Sigmoid colon (tissue), 4 donors: Measurements from ENCODE around the gene ADH4.

Source experiments
- CTCF ChIP-seq, 4 experiments: fragments of 450-650 bp in 3 of 4; fragments of 200-600 bp in 1 of 4; IDR thresholded peaks; one replicate each; pipeline ENCODE4 v1.5.1; 2016 to 2019; ENCODE audit warnings: antibody characterized with exemption in 4 of 4, mild to moderate bottlenecking in 3 of 4, moderate library complexity in 2 of 4
- EP300 ChIP-seq, 4 donors: sonication (generic); formaldehyde crosslinking; IDR thresholded peaks; one replicate each; pipeline ENCODE4 v1.6.1; 2017; ENCODE audit warnings: antibody characterized with exemption in 4 of 4
- POLR2A ChIP-seq, 2 donors: fragments of 450-650 bp; IDR thresholded peaks; one replicate each; pipeline ENCODE4 v1.6.1; 2016; ENCODE audit warnings: antibody characterized with exemption in 2 of 2, mild to moderate bottlenecking in 2 of 2, moderate library complexity in 2 of 2
- POLR2AphosphoS5 ChIP-seq, 4 donors: sonication (generic); formaldehyde crosslinking; IDR thresholded peaks; one replicate each; pipeline ENCODE4 v1.6.1; 2017; ENCODE audit warnings: antibody characterized with exemption in 4 of 4

- TF ChIP-seq CTCF (IDR thresholded peaks at IDR 0.05): no peak
- no peak for TF ChIP-seq POLR2AphosphoS5 (IDR thresholded peaks at IDR 0.05)
- no peak for TF ChIP-seq EP300 (IDR thresholded peaks at IDR 0.05)
- no peak for TF ChIP-seq POLR2A (IDR thresholded peaks at IDR 0.05)
These were observed 490 bp upstream of the ADH4 start for GRCh38 chr4:99144587-99144986.
